ENCODE results near the gene MYRF. TPM values are rescaled to one million over a fixed set of nuclear protein-coding genes. Genes with fewer than 3 reads are reported as not detected.

MYRF gene
- total RNA-seq, result 1 to 10 TPM; 2.8 to 2.9 TPM

DNA sequence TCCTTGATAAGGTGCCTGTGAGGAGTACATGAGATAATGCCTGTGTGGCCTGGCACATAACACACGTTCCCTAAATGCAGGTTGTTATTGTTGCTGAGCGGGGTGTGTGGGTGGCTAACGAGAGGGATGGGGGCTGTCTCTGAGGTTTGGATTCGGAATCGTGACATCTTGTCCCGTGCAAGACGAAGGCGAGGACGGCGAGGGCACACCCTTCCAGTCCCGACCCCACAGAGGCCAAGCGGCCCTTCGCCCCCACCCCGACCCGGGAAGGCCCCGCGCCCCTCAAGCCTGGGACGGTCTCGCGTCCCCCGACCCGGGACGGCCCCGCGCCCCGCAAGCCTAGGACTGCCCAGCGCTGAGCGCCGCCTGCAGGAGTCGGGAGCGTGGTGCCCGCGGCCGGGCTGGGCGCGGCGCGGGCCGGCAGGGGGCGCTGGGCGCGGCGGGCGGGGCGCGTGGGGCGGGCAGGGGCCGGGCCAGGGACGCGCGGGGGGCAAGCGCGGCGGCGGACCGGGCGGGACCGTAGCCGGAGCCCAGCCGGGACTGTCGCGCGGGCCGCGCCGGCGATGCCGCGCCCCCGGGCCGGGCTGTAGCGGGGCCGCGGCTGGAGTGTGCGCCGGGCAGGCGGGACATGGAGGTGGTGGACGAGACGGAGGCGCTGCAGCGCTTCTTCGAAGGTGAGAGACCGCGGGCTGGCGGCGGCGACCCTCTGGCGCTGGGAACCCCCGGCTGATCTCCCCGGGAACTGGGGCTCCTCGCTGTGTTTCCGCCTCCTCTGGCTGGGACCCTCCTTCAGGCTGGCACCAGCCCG is at the start of gene MYRF:
Gene MYRF (plus strand): TSS at position 520 of the 808 bp plus-strand sequence. CDS start 109 bp downstream, at position 629.
- ChIA-PET POLR2A (no interaction called here), CTCF (interaction anchor here (1.2 kb wide), 1 partner anchor 87 kb away, joined by 3 read pairs; no protein-coding TSS in a partner anchor)
- ATAC-seq, result peak; percentile 94
- Mint-ChIP-seq H3K27me3 (ENCODE audit: low read depth) (peaks cover 25% of the 10 kb centered on the region), H3K9me3 (ENCODE audit: insufficient read depth) (no peaks in the 10 kb centered on the region), H3K4me1 (ENCODE audit: low read depth) (peaks cover 28% of the 10 kb centered on the region), H3K27ac (no peak within 1 kb of the TSS), H3K4me3 (peak within 1 kb of the TSS; percentile 58), H3K36me3 (ENCODE audit: low read depth) (no peaks in the 10 kb centered on the region)
- DNase-seq, result peak; percentile 69

DNA sequence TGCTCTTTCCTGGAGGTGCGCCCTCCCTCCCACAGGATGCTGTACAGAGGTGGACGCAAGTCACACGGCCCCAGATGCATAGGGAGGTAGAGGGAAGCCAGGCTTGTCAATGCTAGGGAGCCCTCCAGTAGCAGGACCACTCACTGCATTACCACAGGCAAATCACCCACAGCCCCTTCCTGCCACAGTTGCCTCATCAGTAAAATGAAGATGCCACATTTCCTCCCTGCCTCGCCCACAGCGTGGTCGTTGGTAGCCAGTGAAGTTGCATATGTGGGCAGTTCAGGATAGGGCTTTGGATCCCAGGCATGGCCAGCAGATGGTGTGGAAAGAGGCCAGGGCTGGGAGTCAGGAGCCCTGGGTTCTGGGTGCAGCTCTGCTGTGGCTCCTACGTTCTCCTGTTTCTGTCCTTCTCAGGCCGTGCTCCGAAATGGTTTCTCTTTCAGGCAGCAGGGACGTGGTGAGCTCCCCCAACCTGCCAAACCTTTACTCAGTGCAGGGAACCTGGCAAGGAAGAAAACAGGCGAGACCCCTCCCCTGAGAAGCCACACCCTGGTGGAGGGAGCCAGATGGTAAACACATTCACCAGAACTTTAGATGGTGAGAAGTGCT is 49.6 kb upstream of the MYRF start:
- ChIA-PET CTCF (interaction anchor here (1.5 to 2.9 kb wide), 3 partner anchors 24 to 45 kb away, joined by 3 to 16 read pairs (median 5); no protein-coding TSS in a partner anchor), POLR2A (no interaction called here)
- ATAC-seq (no peak), DNase-seq (peak; percentile 39)
- Mint-ChIP-seq H3K4me3 (peak overlapping the region; percentile 15), H3K27ac (no peak overlapping the region), H3K27me3 (ENCODE audit: low read depth) (peaks cover 21% of the 10 kb centered on the region), H3K4me1 (ENCODE audit: low read depth) (peaks cover 30% of the 10 kb centered on the region), H3K9me3 (ENCODE audit: insufficient read depth) (no peaks in the 10 kb centered on the region), H3K36me3 (ENCODE audit: low read depth) (no peaks in the 10 kb centered on the region)

DNA sequence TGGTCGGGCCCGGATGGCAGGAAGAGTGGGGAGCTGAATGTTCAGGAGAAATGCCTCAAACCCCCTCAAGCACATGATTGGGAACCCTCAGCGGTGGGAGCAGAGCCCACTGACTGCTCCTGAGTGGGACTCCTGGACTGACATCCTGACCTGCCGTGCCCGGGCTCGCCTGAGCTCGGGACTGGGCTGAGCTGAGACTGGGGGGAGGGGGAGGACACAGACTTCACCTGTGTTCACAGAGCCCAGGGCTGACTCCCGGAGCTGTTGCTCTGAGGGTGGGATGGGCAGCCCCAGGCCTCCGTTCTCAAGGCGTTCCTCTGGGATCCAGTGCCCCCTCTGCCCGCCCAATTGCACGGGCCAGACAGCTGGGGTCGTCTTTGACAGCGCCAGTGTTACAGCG is 47.6 kb upstream of the MYRF start:
- Mint-ChIP-seq H3K4me3 (no peak overlapping the region), H3K36me3 (ENCODE audit: low read depth) (no peaks in the 10 kb centered on the region), H3K4me1 (ENCODE audit: low read depth) (peaks cover 21% of the 10 kb centered on the region), H3K27ac (no peak overlapping the region), H3K9me3 (ENCODE audit: insufficient read depth) (no peaks in the 10 kb centered on the region), H3K27me3 (ENCODE audit: low read depth) (peaks cover 21% of the 10 kb centered on the region)
- POLR2A ChIA-PET, result no interaction called here
- DNase-seq, result no peak
- ATAC-seq, result no peak
- CTCF ChIA-PET, result interaction anchor here (2.9 kb wide), 1 partner anchor 29 kb away, joined by 16 read pairs; no protein-coding TSS in a partner anchor

DNA sequence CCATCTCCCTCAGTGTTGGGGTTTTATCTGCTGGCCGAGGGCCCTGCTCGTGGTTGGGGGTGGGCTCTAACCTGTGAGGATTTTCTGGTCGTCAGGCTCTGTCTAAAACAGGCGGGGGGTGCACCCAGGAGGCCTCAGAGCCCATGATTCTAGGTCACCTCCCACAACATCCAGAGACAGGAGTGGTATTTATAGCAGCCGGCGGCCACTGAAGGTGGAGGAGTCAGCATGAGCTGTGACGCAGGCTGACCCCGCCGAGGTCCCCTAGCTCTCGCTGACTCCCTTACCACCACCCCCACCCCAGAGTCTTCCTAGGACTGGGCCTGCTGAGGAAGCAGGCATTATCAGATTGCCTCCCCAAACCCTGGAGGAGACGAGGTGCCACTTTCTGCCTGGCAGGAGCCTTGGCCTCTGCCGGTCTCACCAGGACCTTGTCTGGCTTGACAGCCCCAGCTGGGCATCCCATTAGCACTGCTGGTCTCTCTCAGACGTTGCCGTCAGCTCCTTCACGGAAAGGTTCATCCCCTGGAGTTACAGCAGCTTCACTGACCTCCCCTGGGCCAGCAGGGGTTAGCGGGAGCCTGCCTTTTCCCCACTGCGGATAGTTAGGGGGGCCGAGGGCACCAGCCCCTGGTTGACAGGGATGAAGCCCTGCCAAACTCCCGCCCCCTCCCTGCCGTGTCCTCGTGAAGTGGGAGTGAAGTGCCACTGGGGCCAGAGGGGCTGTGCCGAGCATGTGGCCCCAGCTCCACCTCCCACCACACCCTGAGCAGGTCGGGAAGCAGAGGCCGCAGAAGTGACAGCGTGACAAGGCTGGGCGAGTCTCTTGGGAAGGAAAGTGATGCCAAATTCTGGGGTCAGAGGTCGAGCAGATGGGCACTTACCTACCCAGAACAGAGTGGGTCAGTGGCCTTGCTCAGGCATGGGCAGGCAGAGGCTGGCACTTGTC is 45.7 kb upstream of the MYRF start:
- no peak overlapping the region for H3K27ac Mint-ChIP-seq
- no peaks in the 10 kb centered on the region for H3K36me3 Mint-ChIP-seq (ENCODE audit: low read depth)
- ChIA-PET POLR2A (no interaction called here), CTCF (no interaction called here)
- ATAC-seq (no peak), DNase-seq (no peak)
- no peaks in the 10 kb centered on the region for H3K9me3 Mint-ChIP-seq (ENCODE audit: insufficient read depth)
- peaks cover 17% of the 10 kb centered on the region for H3K27me3 Mint-ChIP-seq (ENCODE audit: low read depth)
- H3K4me1 Mint-ChIP-seq (ENCODE audit: low read depth), result peaks cover 21% of the 10 kb centered on the region
- no peak overlapping the region for H3K4me3 Mint-ChIP-seq

DNA sequence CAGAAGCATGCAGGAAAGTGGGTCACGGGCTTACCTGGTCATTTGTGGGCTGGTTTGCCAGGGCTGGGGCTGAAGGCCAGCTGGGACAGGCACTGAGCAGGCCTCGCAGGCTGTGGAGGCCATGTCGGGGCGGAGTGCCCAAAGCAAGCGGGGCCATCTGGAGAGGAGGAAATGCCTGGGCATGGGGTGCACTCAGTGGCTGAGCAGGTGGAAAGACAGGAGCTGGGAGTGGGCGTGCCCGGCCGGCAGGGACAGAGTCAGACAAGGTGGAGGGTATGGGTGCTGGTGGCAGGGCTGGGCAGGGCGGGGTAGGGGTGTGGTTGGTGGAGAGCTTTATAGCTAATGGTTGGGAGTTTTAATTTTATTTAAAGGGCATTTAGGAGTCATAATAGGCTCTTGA is 44.9 kb upstream of the MYRF start:
- H3K4me1 Mint-ChIP-seq (ENCODE audit: low read depth), result peaks cover 12% of the 10 kb centered on the region
- no peak for DNase-seq
- no peaks in the 10 kb centered on the region for H3K36me3 Mint-ChIP-seq (ENCODE audit: low read depth)
- H3K9me3 Mint-ChIP-seq (ENCODE audit: insufficient read depth), result no peaks in the 10 kb centered on the region
- H3K27ac Mint-ChIP-seq, result no peak overlapping the region
- ChIA-PET POLR2A (no interaction called here), CTCF (no interaction called here)
- no peak for ATAC-seq
- peaks cover 17% of the 10 kb centered on the region for H3K27me3 Mint-ChIP-seq (ENCODE audit: low read depth)
- H3K4me3 Mint-ChIP-seq, result no peak overlapping the region

DNA sequence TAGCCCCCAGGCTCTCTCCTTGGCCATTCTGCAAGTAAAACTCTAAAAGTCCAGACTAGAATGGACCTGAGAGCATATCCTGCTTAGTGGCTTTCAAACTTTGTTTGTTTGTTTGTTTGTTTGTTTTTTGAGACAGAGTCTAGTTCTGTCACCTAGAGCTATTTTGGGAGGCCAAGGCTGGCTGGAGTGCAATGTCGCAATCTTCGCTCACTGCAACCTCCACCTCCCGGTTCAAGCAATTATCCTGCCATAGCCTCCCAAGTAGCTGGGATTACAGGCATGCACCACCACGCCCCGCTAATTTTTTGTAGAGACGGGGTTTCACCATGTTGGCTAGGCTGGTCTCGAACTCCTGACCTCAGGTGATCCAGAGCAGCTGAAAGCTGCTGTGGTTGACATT is 43.3 kb upstream of the MYRF start:
- DNase-seq (no peak), ATAC-seq (no peak)
- Mint-ChIP-seq H3K4me3 (no peak overlapping the region), H3K4me1 (ENCODE audit: low read depth) (no peaks in the 10 kb centered on the region), H3K9me3 (ENCODE audit: insufficient read depth) (no peaks in the 10 kb centered on the region), H3K36me3 (ENCODE audit: low read depth) (no peaks in the 10 kb centered on the region), H3K27me3 (ENCODE audit: low read depth) (peaks cover 12% of the 10 kb centered on the region), H3K27ac (no peak overlapping the region)
- ChIA-PET CTCF (interaction anchor here (1.2 kb wide), 1 partner anchor 24 kb away, joined by 3 read pairs; no protein-coding TSS in a partner anchor), POLR2A (no interaction called here)

DNA sequence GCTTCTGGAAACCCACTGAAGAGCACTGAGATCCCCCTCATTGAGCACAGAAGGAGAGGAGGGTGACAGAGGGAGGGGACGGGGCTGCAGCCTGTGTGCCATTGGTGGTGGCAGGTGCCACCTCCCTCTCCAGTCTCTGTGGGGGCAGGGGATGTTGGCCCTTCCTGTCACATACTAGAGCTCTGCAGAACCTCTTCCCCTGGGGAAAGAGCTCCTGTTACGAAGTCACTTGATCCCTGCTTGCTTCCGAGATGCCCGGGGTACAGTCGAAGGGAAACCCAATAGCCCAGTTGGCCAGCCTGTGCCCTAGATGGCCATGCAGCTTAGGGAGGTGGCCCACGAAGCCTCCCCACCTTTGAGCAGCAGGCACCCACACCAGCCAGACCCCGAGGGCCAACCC is 42.9 kb upstream of the MYRF start:
- Mint-ChIP-seq H3K4me3 (no peak overlapping the region), H3K9me3 (ENCODE audit: insufficient read depth) (no peaks in the 10 kb centered on the region), H3K4me1 (ENCODE audit: low read depth) (no peaks in the 10 kb centered on the region), H3K36me3 (ENCODE audit: low read depth) (no peaks in the 10 kb centered on the region), H3K27me3 (ENCODE audit: low read depth) (peaks cover 9% of the 10 kb centered on the region), H3K27ac (no peak overlapping the region)
- no peak for DNase-seq
- no peak for ATAC-seq
- ChIA-PET CTCF (interaction anchor here (1.2 kb wide), 1 partner anchor 24 kb away, joined by 3 read pairs; no protein-coding TSS in a partner anchor), POLR2A (interaction anchor here (0.6 kb wide), 1 partner anchor 340 kb away, joined by 4 read pairs; no protein-coding TSS in a partner anchor)

DNA sequence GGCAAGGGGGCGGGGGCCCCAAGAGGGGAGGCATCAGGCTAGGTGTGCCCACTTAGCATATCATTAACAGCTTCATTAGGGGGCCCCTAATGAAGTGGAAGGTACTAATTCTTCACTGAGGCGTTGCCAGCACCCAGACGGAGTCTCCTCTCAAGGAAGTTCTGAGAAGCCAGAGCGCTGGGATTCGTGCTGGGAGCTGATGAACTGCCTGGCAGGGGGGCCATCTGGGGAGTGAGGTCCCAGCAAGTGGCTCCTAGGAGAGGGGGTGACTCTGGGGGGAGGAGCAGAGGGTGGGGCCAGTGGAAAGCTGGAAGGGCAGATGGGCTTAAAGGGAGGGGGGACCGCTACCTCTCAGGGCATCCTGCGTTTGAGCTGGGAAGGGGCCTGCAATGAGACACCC is 42.4 kb upstream of the MYRF start:
- CTCF ChIA-PET, result interaction anchor here (1.2 kb wide), 1 partner anchor 23 kb away, joined by 3 read pairs; no protein-coding TSS in a partner anchor
- no peak for DNase-seq

DNA sequence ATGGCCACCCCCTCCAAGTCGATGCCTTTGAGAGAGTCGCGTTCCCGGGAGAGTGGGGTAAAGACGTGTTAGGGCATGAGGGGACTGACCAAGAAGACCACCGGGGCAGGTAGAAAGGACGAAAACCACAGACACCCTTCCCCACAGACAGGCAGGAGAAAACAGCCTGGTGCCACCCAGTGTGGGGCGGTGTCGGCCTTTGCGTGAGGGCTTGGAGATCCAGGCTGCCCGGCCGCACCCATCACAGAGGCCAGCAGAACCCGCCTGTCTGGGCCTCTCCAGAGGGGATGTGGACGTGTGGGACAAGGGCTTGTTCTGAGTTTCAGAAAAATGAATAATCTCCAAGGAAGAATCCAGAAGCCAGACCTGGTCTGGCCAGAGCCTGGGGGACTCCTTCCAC is 41.4 kb upstream of the MYRF start:
- ATAC-seq, result no peak
- no peaks in the 10 kb centered on the region for H3K4me1 Mint-ChIP-seq (ENCODE audit: low read depth)
- H3K4me3 Mint-ChIP-seq, result no peak overlapping the region
- H3K27ac Mint-ChIP-seq, result no peak overlapping the region
- no peaks in the 10 kb centered on the region for H3K9me3 Mint-ChIP-seq (ENCODE audit: insufficient read depth)
- H3K27me3 Mint-ChIP-seq (ENCODE audit: low read depth), result peaks cover 6% of the 10 kb centered on the region
- no peak for DNase-seq
- ChIA-PET CTCF (no interaction called here), POLR2A (no interaction called here)
- no peaks in the 10 kb centered on the region for H3K36me3 Mint-ChIP-seq (ENCODE audit: low read depth)

More for the DNA sequence above, 42.4 kb upstream of the MYRF start:
- Mint-ChIP-seq H3K4me1 (ENCODE audit: low read depth) (no peaks in the 10 kb centered on the region), H3K27ac (no peak overlapping the region), H3K4me3 (no peak overlapping the region), H3K9me3 (ENCODE audit: insufficient read depth) (no peaks in the 10 kb centered on the region), H3K36me3 (ENCODE audit: low read depth) (no peaks in the 10 kb centered on the region), H3K27me3 (ENCODE audit: low read depth) (peaks cover 13% of the 10 kb centered on the region)
- POLR2A ChIA-PET, result interaction anchor here (0.6 kb wide), 1 partner anchor 341 kb away, joined by 4 read pairs; no protein-coding TSS in a partner anchor
- no peak for ATAC-seq

DNA sequence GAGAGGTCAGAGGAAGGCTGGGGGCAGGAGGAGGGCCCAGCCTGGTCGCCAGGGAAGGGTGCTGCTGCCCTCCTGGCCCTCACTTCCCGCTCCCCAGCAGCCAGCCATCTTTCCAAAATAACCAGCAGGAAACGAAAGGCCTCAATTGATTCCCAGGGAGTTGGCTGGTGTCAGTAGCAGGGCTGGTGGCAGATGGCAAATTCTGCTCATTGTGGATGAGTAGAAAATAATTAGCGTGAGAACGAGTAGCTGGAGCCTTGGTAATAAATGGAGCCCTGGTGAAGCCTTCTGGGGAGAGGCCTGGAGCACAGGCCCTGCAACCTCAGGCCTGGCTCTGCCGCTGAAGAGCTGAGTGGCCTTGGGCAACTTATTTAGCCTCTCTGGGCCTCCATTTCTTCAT is 40.9 kb upstream of the MYRF start:
- Mint-ChIP-seq H3K4me3 (no peak overlapping the region), H3K36me3 (ENCODE audit: low read depth) (no peaks in the 10 kb centered on the region), H3K4me1 (ENCODE audit: low read depth) (no peaks in the 10 kb centered on the region), H3K27ac (no peak overlapping the region), H3K9me3 (ENCODE audit: insufficient read depth) (no peaks in the 10 kb centered on the region), H3K27me3 (ENCODE audit: low read depth) (peaks cover 5% of the 10 kb centered on the region)
- ATAC-seq (no peak), DNase-seq (no peak)
- CTCF ChIA-PET, result interaction anchor here (2.6 kb wide), 1 partner anchor 22 kb away, joined by 12 read pairs; no protein-coding TSS in a partner anchor
- POLR2A ChIA-PET, result no interaction called here

DNA sequence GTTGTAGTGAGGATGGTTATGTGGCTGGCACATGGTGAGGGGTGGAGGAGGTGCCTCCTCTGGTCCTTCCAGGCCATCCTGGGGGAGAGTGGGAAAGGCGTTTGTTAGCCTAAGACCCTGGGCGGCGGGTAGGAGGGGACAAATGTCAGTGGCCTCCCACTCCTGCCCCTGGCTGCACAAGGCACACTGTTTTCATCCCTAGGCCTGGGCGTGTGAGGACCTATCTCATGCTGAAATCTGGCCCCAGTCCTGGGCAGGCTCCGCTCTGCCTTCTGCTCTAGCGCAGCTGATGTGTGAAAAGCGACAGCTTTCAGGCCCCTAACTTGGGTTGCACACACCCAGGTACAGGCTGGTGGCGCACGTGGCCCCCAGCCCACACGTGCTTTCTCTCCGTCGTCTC is 40.1 kb upstream of the MYRF start:
- Mint-ChIP-seq H3K36me3 (ENCODE audit: low read depth) (no peaks in the 10 kb centered on the region), H3K9me3 (ENCODE audit: insufficient read depth) (no peaks in the 10 kb centered on the region), H3K4me1 (ENCODE audit: low read depth) (no peaks in the 10 kb centered on the region), H3K27me3 (ENCODE audit: low read depth) (peaks cover 5% of the 10 kb centered on the region), H3K4me3 (no peak overlapping the region), H3K27ac (no peak overlapping the region)
- CTCF ChIA-PET, result interaction anchor here (2.6 kb wide), 1 partner anchor 21 kb away, joined by 12 read pairs; no protein-coding TSS in a partner anchor
- POLR2A ChIA-PET, result no interaction called here
- DNase-seq, result no peak
- no peak for ATAC-seq
